GM12878 (cell line): Measurements from ENCODE around the gene MASTL. TPM values are rescaled to one million over a fixed set of nuclear protein-coding genes. Genes with fewer than 3 reads are reported as not detected.

Experiments
- ATAC-seq: fragments of 200-7000 bp; cut with Tn5 transposase; 3 replicates; pipeline ENCODE4 v1.9.1; 2020; ENCODE audit warnings: mild to moderate bottlenecking, moderate library complexity
- BruUV-seq: library from RNA; stranded (reverse); fragments of 400-500 nt; replicated peaks from 2 replicates; lab custom pipeline; 2021; lab: Mats Ljungman, UMichigan
- CTCF ChIA-PET: fragments of 300-600 bp; sonication (Branson Sonifier 250); formaldehyde crosslinking; extraction: SDS; loops from one replicate; lab custom pipeline; 2021; ENCODE audit warnings: inconsistent platforms; lab: Yijun Ruan, JAX
- POLR2A ChIA-PET: fragments of 350-600 bp; formaldehyde crosslinking; extraction: SDS; loops from one replicate; lab custom pipeline; 2021; ENCODE audit warnings: inconsistent platforms; lab: Charles Lee
- RAD21 ChIA-PET: fragments of 300-600 bp; sonication (Branson Sonifier 250); formaldehyde crosslinking; loops from one replicate; lab custom pipeline; 2023; ENCODE audit warnings: antibody characterized with exemption; ENCODE audit not compliant: unreplicated experiment; lab: Charles Lee
- SMC1A ChIA-PET: fragments of 300-600 bp; sonication (Branson Sonifier 250); formaldehyde crosslinking; loops from one replicate; lab custom pipeline; 2023; ENCODE audit not compliant: unreplicated experiment, uncharacterized antibody; lab: Charles Lee
- DNase-seq: peaks from one replicate; pipeline ENCODE4 v3.0.0-alpha.2; 2011; ENCODE audit warnings: low read depth, low spot score
- FAIRE-seq: peaks from 3 replicates; lab custom pipeline; 2011; peaks lifted over from hg19 to GRCh38; lab: Jason Lieb, UNC
- H2AFZ ChIP-seq: 2 replicates; pipeline ENCODE4 v1.6.0; 2011; ENCODE audit warnings: low read depth, low read length, control low read depth; ENCODE audit not compliant: control insufficient read depth
- H3K27ac ChIP-seq: 2 replicates; pipeline ENCODE4 v1.5.1; 2011; ENCODE audit warnings: control low read depth; ENCODE audit not compliant: control insufficient read depth, insufficient read depth
- H3K27me3 ChIP-seq, 2 experiments: replicated peaks in 1 of 2; 2 replicates each; pipeline versions ENCODE4 v1.6.0 to v1.6.1; 2011; ENCODE audit warnings: low read length in 1 of 2; ENCODE audit not compliant: control insufficient read depth in 2 of 2, insufficient read depth in 2 of 2
- H3K36me3 ChIP-seq, 2 experiments: 2 replicates each; pipeline ENCODE4 v1.5.1; 2011; ENCODE audit warnings: low read length in 1 of 2; ENCODE audit not compliant: control insufficient read depth in 2 of 2, insufficient read depth in 2 of 2
- H3K4me1 ChIP-seq: 2 replicates; pipeline ENCODE4 v1.6.1; 2011; ENCODE audit warnings: mild to moderate bottlenecking, low read length, moderate library complexity, mixed read lengths; ENCODE audit not compliant: control insufficient read depth, insufficient read depth
- H3K4me2 ChIP-seq: 2 replicates; pipeline ENCODE4 v1.6.0; 2011; ENCODE audit warnings: control low read depth; ENCODE audit not compliant: control insufficient read depth, insufficient read depth
- H3K4me3 ChIP-seq: fragments of 200-600 bp; sonication (generic); 2 replicates; pipeline ENCODE4 v1.5.1; 2016
- H3K79me2 ChIP-seq: 2 replicates; pipeline ENCODE4 v1.6.0; 2011; ENCODE audit warnings: low read length; ENCODE audit not compliant: control insufficient read depth, insufficient read depth
- H3K9ac ChIP-seq: 2 replicates; pipeline ENCODE4 v1.8.0; 2011; ENCODE audit warnings: low read length, control low read depth, mixed read lengths; ENCODE audit not compliant: control insufficient read depth, insufficient read depth
- H3K9me3 ChIP-seq: replicated peaks from 3 replicates; pipeline ENCODE4 v1.5.1; 2011; ENCODE audit warnings: mild to moderate bottlenecking, low read length; ENCODE audit not compliant: control insufficient read depth, insufficient read depth
- H4K20me1 ChIP-seq: 2 replicates; pipeline ENCODE4 v1.6.0; 2011; ENCODE audit not compliant: control insufficient read depth, insufficient read depth
- BACH1 ChIP-seq: fragments of 450-650 bp; IDR thresholded peaks from 2 replicates; pipeline ENCODE4 v1.6.1; 2017; ENCODE audit warnings: mild to moderate bottlenecking, borderline replicate concordance
- BHLHE40 ChIP-seq, 2 experiments: fragments of 450-650 bp in 1 of 2; IDR thresholded peaks; 2 replicates each; pipeline ENCODE4 v1.6.1; 2011 to 2017; ENCODE audit warnings: low read depth in 2 of 2, borderline replicate concordance in 1 of 2, improper control_type of control experiment in 1 of 2, low read length in 1 of 2, mild to moderate bottlenecking in 1 of 2
- CHD1 ChIP-seq: IDR thresholded peaks from 2 replicates; pipeline ENCODE4 v1.6.1; 2012; ENCODE audit warnings: low read depth, low read length, improper control_type of control experiment
- CTCF ChIP-seq, 3 experiments: IDR thresholded peaks in 2 of 3; conservative IDR thresholded peaks in 1 of 3; 2 replicates each; pipeline ENCODE4 v1.5.1; 2011; ENCODE audit warnings: low read depth in 3 of 3, low read length in 3 of 3, mild to moderate bottlenecking in 3 of 3, control low read depth in 2 of 3, moderate library complexity in 2 of 3, inconsistent platforms in 1 of 3, mixed read lengths in 1 of 3; ENCODE audit not compliant: control insufficient read depth in 2 of 3, insufficient read depth in 1 of 3; ENCODE audit errors: extremely low read depth in 1 of 3
- GABPA ChIP-seq: IDR thresholded peaks from 2 replicates; pipeline ENCODE4 v1.6.1; 2014; ENCODE audit warnings: antibody characterized with exemption, low read depth, mild to moderate bottlenecking, inconsistent platforms
- NFIC ChIP-seq: IDR thresholded peaks from 2 replicates; pipeline ENCODE4 v1.6.1; 2012; ENCODE audit warnings: low read depth, mild to moderate bottlenecking, inconsistent platforms, low read length, moderate library complexity
- NFXL1 ChIP-seq: fragments of 450-650 bp; IDR thresholded peaks from 2 replicates; pipeline ENCODE4 v1.6.1; 2017; ENCODE audit warnings: antibody characterized with exemption, mild to moderate bottlenecking, borderline replicate concordance
- RAD51 ChIP-seq: fragments of 450-650 bp; IDR thresholded peaks from 2 replicates; pipeline ENCODE4 v1.6.1; 2016; ENCODE audit warnings: moderate library complexity, mild to moderate bottlenecking, inconsistent platforms
- RB1 ChIP-seq: fragments of 450-650 bp; formaldehyde crosslinking; IDR thresholded peaks from 2 replicates; pipeline ENCODE4 v1.6.1; 2017; ENCODE audit warnings: mild to moderate bottlenecking, borderline replicate concordance
- SREBF2 ChIP-seq: IDR thresholded peaks from 2 replicates; pipeline ENCODE4 v1.6.1; 2012; ENCODE audit warnings: mild to moderate bottlenecking, low read length
- TCF7 ChIP-seq: IDR thresholded peaks from 2 replicates; pipeline ENCODE4 v1.6.1; 2014; ENCODE audit warnings: antibody characterized with exemption, borderline replicate concordance
- ZNF592 ChIP-seq: fragments of 450-650 bp; IDR thresholded peaks from 2 replicates; pipeline ENCODE4 v1.6.1; 2017; ENCODE audit warnings: mild to moderate bottlenecking, moderate library complexity
- WGBS: methylation state at CpG from one replicate; pipeline ENCODE4 v1.1.6; 2016; ENCODE audit warnings: low lambda C conversion rate; ENCODE audit not compliant: insufficient replicate concordance, insufficient coverage; ENCODE audit errors: missing lambda C conversion rate; 5-methylcytosine and 5-hydroxymethylcytosine counted together
- in situ Hi-C: fragments of 300-500 bp; cut with MboI; formaldehyde crosslinking; loops from 9 replicates; pipeline ENCODE4 v1.14.3; 2018; ENCODE audit warnings: mixed read lengths
- intact Hi-C: fragments of 100-400 bp; cut with micrococcal nuclease; formaldehyde crosslinking; loops from one replicate; pipeline ENCODE4 v1.14.2; 2022; ENCODE audit not compliant: unreplicated experiment
- polyA plus RNA-seq, 11 experiments: library from polyadenylated mRNA; depleted of rRNA in 4 of 11; unstranded in 6 of 11; stranded (reverse) in 5 of 11; fragments of >200 nt; fragmentation: Nextera tagmentation in 4 of 11; fragmentation: Illumina TruSeq in 1 of 11; extraction: Ambion mirVana in 4 of 11; extraction: Trizol in 1 of 11; gene quantifications; 1 replicate in 1 of 11; 2 replicates in 10 of 11; pipeline versions ENCODE4 v1.2.1 to v1.2.3, GENCODE V29; 2011 to 2016; ENCODE audit warnings: inconsistent platforms in 2 of 11, missing spikeins in 2 of 11, low read depth in 1 of 11
- total RNA-seq, 4 experiments: library from RNA; depleted of rRNA in 3 of 4; stranded (reverse); fragments of >200 nt in 3 of 4; fragmentation: Illumina TruSeq in 1 of 4; extraction: Trizol in 1 of 4; gene quantifications; 2 replicates each; pipeline versions ENCODE4 v1.2.1 to v1.2.3, GENCODE V29; 2013 to 2021

Gene MASTL
- total and polyA plus RNA-seq, 10 of the 15 experiments (the other 5 are each of a cell fraction or from before 2014, with no cell fraction given) = 7.1 to 36.9 (median 21.3) TPM

- TF ChIP-seq BACH1 (no peak), CTCF (IDR thresholded peaks at IDR 0.05 in 2 of 3, conservative IDR thresholded peaks at IDR 0.05 in 1 of 3; ENCODE audit: control insufficient read depth in 2 of 3, extremely low read depth in 1 of 3, insufficient read depth in 1 of 3, low read depth in 3 of 3, low read length in 3 of 3) (no peak), SREBF2 (no peak)
Observed at GRCh38 chr10:27188897-27189296, 33.7 kb downstream of the MASTL start (continued).

GRCh38 chr10:27190508-27190907 lies 35.4 kb downstream of the MASTL start:
- Histone ChIP-seq H3K27ac (no peak overlapping the region), H3K36me3 (peaks cover 0 to 8% of the 10 kb centered on the region in 2 experiments; a peak in 1 of 4 replicates), H3K9ac (no peak overlapping the region), H2AFZ (no peak overlapping the region), H3K4me2 (no peak overlapping the region), H3K4me1 (no peaks in the 10 kb centered on the region), H3K79me2 (no peaks in the 10 kb centered on the region), H3K9me3 (no peaks in the 10 kb centered on the region), H4K20me1 (no peaks in the 10 kb centered on the region), H3K4me3 (no peak overlapping the region), H3K27me3 (no peaks in the 10 kb centered on the region)
- DNase-seq = no peak
- FAIRE-seq = no peak
- SMC1A ChIA-PET = no interaction called here
- intact Hi-C loops = no loop called here
- RAD21 ChIA-PET = no interaction called here
- 98% methylated on average over 2 of the region's 2 CpGs for WGBS
- POLR2A ChIA-PET = no interaction called here
- in situ Hi-C loops = no loop called here
- no TSS peak for BruUV-seq
- CTCF ChIA-PET = no interaction called here
- TF ChIP-seq TCF7 (no peak), RB1 (no peak), BHLHE40 (IDR thresholded peaks at IDR 0.05; ENCODE audit: borderline replicate concordance in 1 of 2, low read depth in 2 of 2, low read length in 1 of 2) (no peak), NFXL1 (no peak), ZNF592 (no peak), NFIC (no peak), RAD51 (no peak), CHD1 (no peak), GABPA (no peak)
- no peak for ATAC-seq
